GM10248 (cell line): ENCODE results near the gene ANXA5.

Experiments used
- CTCF ChIA-PET: fragments of 300-600 bp; sonication (Branson Sonifier 250); formaldehyde crosslinking; extraction: SDS; loops from one replicate; lab custom pipeline; 2021; ENCODE audit warnings: antibody characterized with exemption; lab: Yijun Ruan, JAX
- POLR2A ChIA-PET: fragments of 350-650 bp; sonication (Branson Sonifier 250); formaldehyde crosslinking; extraction: SDS; loops from one replicate; lab custom pipeline; 2020; ENCODE audit warnings: antibody characterized with exemption; lab: Yijun Ruan, JAX
- DNase-seq: peaks from one replicate; pipeline ENCODE4 v3.0.0; 2012; ENCODE audit errors: extremely low spot score
- CTCF ChIP-seq: IDR thresholded peaks from 2 replicates; pipeline ENCODE4 v1.5.1; 2012; ENCODE audit warnings: mild to moderate bottlenecking, low read depth; ENCODE audit errors: extremely low read depth, missing control alignments, control extremely low read depth

Gene ANXA5

GRCh38 chr4:121707344-121707743, 10.6 kb upstream of the ANXA5 start:
- ChIA-PET POLR2A (no interaction called here), CTCF (interaction anchor here (1.7 kb wide), 1 partner anchor 10 kb away, joined by 6 read pairs; the partner anchor contains the start of gene ANXA5)
- no peak for TF ChIP-seq CTCF
- DNase-seq = no peak

DNA sequence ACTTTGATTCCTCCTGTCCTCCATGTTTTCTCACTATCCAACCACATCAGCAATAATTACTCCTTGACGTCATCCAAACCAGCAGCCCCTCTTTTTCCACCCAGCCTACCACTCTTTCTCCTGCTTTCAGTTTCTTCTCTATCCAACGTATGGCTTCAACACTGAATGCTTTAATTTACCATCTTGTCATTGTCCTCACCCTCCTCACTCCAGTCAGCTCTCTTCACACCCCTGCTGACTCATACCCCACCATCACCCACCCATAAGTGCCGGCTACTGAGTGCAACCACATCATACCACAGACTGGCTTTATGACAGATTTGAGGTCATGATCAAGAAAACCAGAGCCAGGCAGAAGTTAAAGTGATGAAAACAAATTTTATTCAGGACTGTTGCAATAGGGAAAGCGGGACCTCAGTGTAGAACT, 9.8 kb upstream of the ANXA5 start:
- TF ChIP-seq CTCF = no peak
- ChIA-PET CTCF (no interaction called here), POLR2A (no interaction called here)
- no peak for DNase-seq

DNA sequence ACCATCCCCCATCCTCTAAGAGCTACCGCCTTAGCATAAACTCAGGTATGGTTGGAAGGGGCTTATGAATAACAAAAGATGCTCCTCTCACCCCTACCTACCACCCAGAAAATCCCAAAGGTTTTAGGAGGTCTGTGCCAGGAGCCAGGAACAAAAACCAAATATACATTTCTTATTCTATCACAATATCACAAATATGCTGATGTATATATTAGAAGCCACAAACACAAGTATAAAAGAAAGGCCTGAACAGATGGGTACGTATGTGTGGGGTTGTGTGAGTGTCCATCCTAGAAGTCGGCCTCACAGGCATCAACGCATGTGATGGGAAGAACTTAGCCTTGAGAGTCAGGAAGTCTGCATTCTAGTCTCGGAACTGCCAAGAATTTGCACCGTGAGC, 8.7 kb upstream of the ANXA5 start:
- POLR2A ChIA-PET = no interaction called here

GRCh38 chr4:121702136-121702535, 5.4 kb upstream of the ANXA5 start:
- ChIA-PET POLR2A (no interaction called here), CTCF (no interaction called here)
- no peak for TF ChIP-seq CTCF
- DNase-seq = no peak

More for the DNA sequence above, 8.7 kb upstream of the ANXA5 start:
- no peak for DNase-seq
- CTCF ChIA-PET = interaction anchor here (1.2 to 2.7 kb wide), 2 partner anchors 10 to 19 kb away, joined by 3 to 8 read pairs; no protein-coding TSS in a partner anchor
- TF ChIP-seq CTCF = no peak

DNA sequence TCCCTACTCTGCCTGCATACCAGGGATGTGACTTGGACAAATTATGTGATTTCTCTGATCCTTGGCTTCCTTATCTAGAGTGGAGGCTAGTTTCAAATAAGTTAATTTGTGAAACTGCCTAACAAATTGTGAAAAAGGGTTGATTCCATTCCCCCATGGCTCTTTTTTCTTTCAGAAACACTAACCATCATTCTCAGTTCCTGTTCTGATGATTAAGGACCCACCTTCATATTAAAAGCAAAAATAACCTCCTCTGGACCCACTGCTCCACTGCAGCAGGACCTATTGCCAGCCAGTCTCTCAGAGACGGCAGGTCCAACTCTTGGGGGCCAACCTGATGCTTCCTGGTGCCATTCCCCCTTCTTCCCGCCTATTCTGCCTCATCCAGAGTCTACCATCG, 4.5 kb upstream of the ANXA5 start:
- ChIA-PET CTCF (interaction anchor here (1.0 kb wide), 1 partner anchor 24 kb away, joined by 4 read pairs; no protein-coding TSS in a partner anchor), POLR2A (no interaction called here)
- no peak for DNase-seq
- no peak for TF ChIP-seq CTCF

DNA sequence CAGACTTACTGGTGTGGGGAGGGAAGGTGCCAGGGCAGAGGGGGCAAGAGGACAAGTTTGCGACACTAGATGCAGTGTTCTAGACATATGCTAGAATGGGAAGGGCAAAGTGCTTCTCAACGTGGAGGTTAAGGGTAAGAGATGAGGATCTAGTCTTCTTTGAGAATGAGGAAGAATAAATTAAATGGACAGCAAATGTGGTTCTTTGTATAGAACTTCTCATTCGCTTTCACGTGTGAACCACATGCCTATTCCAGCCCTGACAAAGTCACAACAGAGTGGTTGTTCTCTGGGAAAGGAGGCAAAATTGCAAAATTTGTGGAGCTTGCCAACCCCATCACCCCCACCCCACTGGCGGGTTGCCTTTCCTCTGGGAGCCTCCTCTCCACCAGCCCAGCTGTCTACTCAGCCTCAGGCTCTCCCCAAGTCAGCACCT, 1.5 kb upstream of the ANXA5 start:
- no peak for DNase-seq
- ChIA-PET POLR2A (no interaction called here), CTCF (no interaction called here)
- no peak for TF ChIP-seq CTCF

GRCh38 chr4:121697564-121697963, 784 bp upstream of the ANXA5 start:
- TF ChIP-seq CTCF = no peak
- peak; percentile 15 for DNase-seq
- CTCF ChIA-PET = interaction anchor here (0.9 to 1.7 kb wide), 5 partner anchors 10 to 38 kb away, joined by 4 to 7 read pairs (median 5); no protein-coding TSS in a partner anchor
- POLR2A ChIA-PET = no interaction called here
